Small intestine (tissue), 7 donors: Measurements from ENCODE around the gene GPR137B. TPM values are rescaled to one million over a fixed set of nuclear protein-coding genes. Genes with fewer than 3 reads are reported as not detected.

Experiments
- DNase-seq, 2 donors: peaks; one replicate each; pipeline versions ENCODE4 v3.0.0 to v3.0.0-alpha.2; 2013
- FAIRE-seq: peaks from 2 replicates; lab custom pipeline; 2012; peaks lifted over from hg19 to GRCh38; lab: Jason Lieb, UNC
- H3K27ac ChIP-seq, 3 donors: one replicate each; pipeline ENCODE4 v1.5.1; 2013; ENCODE audit warnings: low read length in 2 of 3, mild to moderate bottlenecking in 2 of 3, control low read depth in 1 of 3, inconsistent platforms in 1 of 3, low read depth in 1 of 3, moderate library complexity in 1 of 3
- H3K27me3 ChIP-seq, 3 donors: one replicate each; pipeline ENCODE4 v1.6.1; 2013; ENCODE audit warnings: low read length in 3 of 3, inconsistent platforms in 1 of 3; ENCODE audit not compliant: control insufficient read depth in 3 of 3, insufficient read depth in 3 of 3
- H3K36me3 ChIP-seq, 3 donors: one replicate each; pipeline ENCODE4 v1.6.1; 2013; ENCODE audit warnings: low read length in 3 of 3, inconsistent platforms in 1 of 3, low read depth in 1 of 3, mild to moderate bottlenecking in 1 of 3, moderate library complexity in 1 of 3; ENCODE audit not compliant: control insufficient read depth in 3 of 3, insufficient read depth in 2 of 3
- H3K4me1 ChIP-seq, 3 donors: one replicate each; pipeline ENCODE4 v1.6.1; 2013; ENCODE audit warnings: low read length in 2 of 3, inconsistent platforms in 1 of 3, low read depth in 1 of 3, mild to moderate bottlenecking in 1 of 3, moderate library complexity in 1 of 3; ENCODE audit not compliant: control insufficient read depth in 3 of 3, insufficient read depth in 2 of 3
- H3K4me3 ChIP-seq, 3 donors: one replicate each; pipeline ENCODE4 v1.5.1; 2013; ENCODE audit warnings: low read length in 3 of 3, control low read depth in 1 of 3, inconsistent platforms in 1 of 3, low read depth in 1 of 3, mild to moderate bottlenecking in 1 of 3, moderate library complexity in 1 of 3
- H3K9me3 ChIP-seq, 2 donors: one replicate each; pipeline ENCODE4 v1.6.1; 2013; ENCODE audit warnings: low read depth in 1 of 2, low read length in 1 of 2; ENCODE audit not compliant: control insufficient read depth in 2 of 2, insufficient read depth in 1 of 2
- WGBS, 3 donors: extraction: QIAGEN DNeasy Blood & Tissue Kit; methylation state at CpG; one replicate each; pipeline ENCODE4 v1.1.7; 2013; 5-methylcytosine and 5-hydroxymethylcytosine counted together
- polyA plus RNA-seq, 4 donors: library from polyadenylated mRNA; stranded (reverse) in 3 of 4; unstranded in 1 of 4; fragments of 200-250 nt in 3 of 4; fragments of 120-200 nt in 1 of 4; gene quantifications; one replicate each; pipeline versions ENCODE4 v1.2.1 to v1.2.3, GENCODE V29; 2013
- donor health status: healthy with polysubstance abuse.
- donor health status: control.
- donor health status: control.
- donor health status: Bipolar disorder and iron deficiency.
- donor health status: healthy.

The GPR137B gene
- polyA plus RNA-seq, 4 donors: 2.0 to 8.2 (median 5.7) TPM

DNA sequence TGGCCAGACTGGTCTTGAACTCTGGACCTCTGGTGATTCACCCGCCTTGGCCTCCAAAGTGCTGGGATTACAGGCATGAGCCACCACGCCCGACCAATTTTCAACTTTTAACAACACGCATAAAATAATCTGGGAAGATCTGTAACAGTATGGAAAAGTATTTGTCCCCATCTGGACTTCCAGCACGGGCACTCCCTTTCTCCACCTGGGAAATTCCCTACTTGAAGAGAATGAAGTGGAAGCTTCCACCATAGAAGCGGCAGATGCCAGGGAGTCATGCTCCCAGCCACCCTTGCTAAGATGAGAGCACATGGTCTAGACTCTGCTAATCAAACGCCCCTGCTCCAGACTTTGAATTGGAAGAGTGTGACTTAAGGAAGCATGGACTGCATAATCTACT, 9.0 kb upstream of the GPR137B start:
- H3K4me1 ChIP-seq: no peaks in the 10 kb centered on the region
- 51 to 74% (median 63%) methylated on average over 7 of the region's 7 CpGs for WGBS, 3 donors
- H3K4me3 ChIP-seq: no peak overlapping the region
- no peak overlapping the region for H3K27ac ChIP-seq
- no peak for FAIRE-seq
- H3K9me3 ChIP-seq: peaks cover 0 to 3% of the 10 kb centered on the region in 2 donors
- no peak for DNase-seq
- peaks cover 0 to 10% (median 0%) of the 10 kb centered on the region in 3 donors for H3K27me3 ChIP-seq
- no peaks in the 10 kb centered on the region for H3K36me3 ChIP-seq

DNA sequence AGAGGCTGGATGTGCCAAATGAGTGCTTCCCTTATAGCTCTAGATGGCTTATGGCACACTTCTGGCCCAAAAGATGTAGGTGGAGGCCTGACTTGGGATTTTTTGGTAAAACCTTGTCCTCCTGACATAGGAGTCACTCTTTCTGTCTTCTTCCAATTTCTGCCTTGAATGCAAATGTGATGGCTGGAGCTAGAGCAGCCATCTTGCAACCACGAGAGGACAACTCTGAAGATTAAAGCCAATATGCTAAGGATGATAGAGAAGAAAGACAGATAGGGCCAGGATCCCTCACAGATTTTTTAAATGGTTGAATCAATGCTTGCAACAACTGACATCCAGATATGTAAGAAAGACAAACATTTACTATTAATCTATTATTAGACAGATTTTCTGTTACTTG, 8.5 kb upstream of the GPR137B start:
- H3K9me3 ChIP-seq: peaks cover 0 to 3% of the 10 kb centered on the region in 2 donors

GRCh38 chr1:236137285-236137852, 5.0 kb upstream of the GPR137B start:
- Histone ChIP-seq H3K4me3 (no peak overlapping the region), H3K36me3 (no peaks in the 10 kb centered on the region), H3K27ac (no peak overlapping the region), H3K4me1 (peaks cover 0 to 14% (median 0%) of the 10 kb centered on the region in 3 donors), H3K27me3 (peaks cover 0 to 38% (median 0%) of the 10 kb centered on the region in 3 donors), H3K9me3 (peaks cover 0 to 3% of the 10 kb centered on the region in 2 donors)
- FAIRE-seq (no peak), DNase-seq (no peak)
- WGBS, 3 donors: 91 to 95% (median 94%) methylated on average over 4 of the region's 4 CpGs

More for the DNA sequence above, 8.5 kb upstream of the GPR137B start:
- H3K4me3 ChIP-seq: no peak overlapping the region
- no peaks in the 10 kb centered on the region for H3K36me3 ChIP-seq
- H3K27me3 ChIP-seq: peaks cover 0 to 14% (median 0%) of the 10 kb centered on the region in 3 donors
- FAIRE-seq (no peak), DNase-seq (no peak)
- H3K27ac ChIP-seq: no peak overlapping the region
- 82 to 91% (median 88%) methylated on average over 1 of the region's 1 CpG for WGBS, 3 donors
- no peaks in the 10 kb centered on the region for H3K4me1 ChIP-seq

DNA sequence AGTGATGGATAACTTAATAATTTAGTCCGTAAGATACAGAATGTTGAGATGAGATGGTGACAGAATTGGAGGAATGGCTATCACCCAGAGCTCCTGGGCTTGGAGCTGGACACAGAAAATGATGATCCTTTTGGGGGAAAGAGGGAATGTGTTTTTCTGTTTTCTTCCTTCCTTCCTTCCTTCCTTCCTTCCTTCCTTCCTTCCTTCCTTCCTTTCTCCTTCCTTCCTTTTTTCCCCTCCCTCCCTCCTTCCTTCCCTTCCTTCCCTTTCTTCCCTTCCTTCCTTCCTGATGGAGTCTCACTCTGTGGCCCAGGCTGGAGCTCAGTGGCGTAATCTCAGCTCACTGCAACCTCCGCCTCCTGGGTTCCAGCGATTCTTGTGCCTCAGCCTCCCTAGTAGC, 2.8 kb upstream of the GPR137B start:
- no peak overlapping the region for H3K27ac ChIP-seq
- no peak overlapping the region for H3K4me3 ChIP-seq
- DNase-seq (no peak), FAIRE-seq (no peak)
- H3K9me3 ChIP-seq: no peaks in the 10 kb centered on the region
- H3K27me3 ChIP-seq: peaks cover 0 to 36% (median 0%) of the 10 kb centered on the region in 3 donors
- 92 to 95% (median 94%) methylated on average over 4 of the region's 4 CpGs for WGBS, 3 donors
- H3K36me3 ChIP-seq: no peaks in the 10 kb centered on the region
- peaks cover 0 to 20% (median 2%) of the 10 kb centered on the region in 3 donors for H3K4me1 ChIP-seq

DNA sequence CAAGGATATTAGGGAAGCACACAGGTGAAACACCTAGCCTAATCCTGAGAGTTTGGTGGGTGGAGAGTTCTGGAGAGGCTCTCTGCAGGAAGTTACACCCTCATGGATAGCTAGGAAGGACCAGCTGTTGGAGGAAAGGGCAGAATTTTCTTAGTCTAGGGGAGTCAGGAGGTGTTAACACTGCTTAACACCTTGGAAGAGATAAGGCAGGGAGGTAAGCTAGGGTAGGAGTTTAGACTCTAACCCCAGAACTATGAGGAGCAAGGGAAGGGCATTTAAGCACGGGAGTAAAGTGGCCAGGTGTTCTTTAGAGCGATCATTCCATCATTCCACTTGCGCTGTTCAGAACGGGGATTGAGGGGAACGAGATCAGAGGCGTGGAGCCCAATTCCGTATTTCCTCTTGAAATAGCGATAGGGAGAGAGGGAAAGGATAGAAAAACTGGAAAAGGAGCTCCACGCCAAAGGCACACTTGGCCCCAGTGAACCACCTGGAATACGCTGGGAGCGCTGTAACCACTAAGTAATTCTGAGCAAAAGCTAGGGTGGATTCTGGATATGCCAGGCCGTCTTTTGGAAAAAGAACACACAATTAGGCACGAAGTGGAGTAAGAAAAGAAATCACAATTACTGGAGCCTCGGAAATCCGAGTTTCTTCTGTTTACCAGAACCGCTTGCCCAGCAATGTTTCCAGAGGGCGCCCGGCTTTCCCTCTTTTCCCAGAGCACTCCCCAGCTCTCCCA, 1.5 kb upstream of the GPR137B start:
- H3K27me3 ChIP-seq: peaks cover 0 to 33% (median 0%) of the 10 kb centered on the region in 3 donors
- peaks cover 0 to 20% (median 2%) of the 10 kb centered on the region in 3 donors for H3K4me1 ChIP-seq
- H3K4me3 ChIP-seq: peak overlapping the region in 2 of 3 donors; percentile 41 to 82
- FAIRE-seq (no peak), DNase-seq (peak in 1 of 2 donors; percentile 58)
- no peaks in the 10 kb centered on the region for H3K9me3 ChIP-seq
- 5 to 17% (median 13%) methylated on average over 18 of the region's 18 CpGs for WGBS, 3 donors
- no peak overlapping the region for H3K27ac ChIP-seq
- no peaks in the 10 kb centered on the region for H3K36me3 ChIP-seq

DNA sequence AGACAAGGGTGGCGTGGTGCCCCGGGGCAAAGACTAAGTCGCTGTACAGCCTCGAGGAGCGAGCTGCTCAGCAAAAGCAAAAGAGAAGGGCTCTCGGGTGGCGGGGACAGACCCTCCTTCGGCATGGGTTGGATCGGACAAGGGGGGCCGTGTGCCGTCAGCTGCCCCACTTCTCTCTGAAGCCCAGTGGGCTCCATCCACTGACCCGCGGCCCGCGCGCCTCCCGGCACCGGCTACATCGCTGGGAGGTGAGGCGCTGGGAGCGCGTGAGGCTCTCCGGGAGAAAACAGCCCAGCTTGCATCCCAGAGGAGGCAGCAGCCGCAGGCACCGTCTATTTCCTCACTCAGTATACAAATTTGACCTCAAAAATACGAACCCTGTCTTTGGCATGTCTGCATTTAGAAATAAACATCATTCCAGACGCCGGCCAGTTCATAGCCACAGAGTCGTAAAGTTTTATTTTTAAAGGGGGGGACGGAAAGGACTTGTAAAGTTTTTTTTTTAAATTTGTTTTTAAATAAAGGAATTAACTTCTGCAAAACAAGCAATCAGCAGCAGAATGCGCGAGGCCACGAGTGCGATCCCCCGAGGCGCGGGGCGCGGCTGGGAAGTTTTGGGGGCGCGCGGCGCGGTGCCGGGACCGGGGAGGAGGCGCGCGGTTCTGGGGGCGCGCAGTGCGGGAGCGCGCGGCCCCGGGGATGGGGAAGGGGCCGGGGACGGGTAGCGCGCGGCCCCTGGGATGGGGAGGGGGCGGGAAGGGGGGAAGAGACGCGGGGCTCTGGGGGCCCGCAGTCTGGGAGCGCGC, 689 bp upstream of the GPR137B start:
- Histone ChIP-seq H3K27ac (no peak overlapping the region), H3K36me3 (peaks cover 0 to 4% (median 0%) of the 10 kb centered on the region in 3 donors), H3K9me3 (no peaks in the 10 kb centered on the region), H3K27me3 (peaks cover 0 to 33% (median 0%) of the 10 kb centered on the region in 3 donors), H3K4me1 (peaks cover 0 to 20% (median 2%) of the 10 kb centered on the region in 3 donors), H3K4me3 (peak overlapping the region; percentile 41 to 82 (median 69))
- no peak for FAIRE-seq
- WGBS, 3 donors: 0 to 1% (median 1%) methylated on average over 47 to 67 of the region's 67 CpGs
- DNase-seq: peak; percentile 67 to 68

- H3K27ac ChIP-seq: peak overlapping the region in 1 of 3 donors; percentile 17
- H3K27me3 ChIP-seq: peaks cover 0 to 29% (median 0%) of the 10 kb centered on the region in 3 donors
- peak overlapping the region; percentile 46 to 82 (median 69) for H3K4me3 ChIP-seq
- WGBS, 3 donors: 4 to 15% (median 13%) methylated on average over 31 to 39 of the region's 39 CpGs
- DNase-seq (peak; percentile 35 to 69), FAIRE-seq (no peak)
- peaks cover 0 to 7% (median 0%) of the 10 kb centered on the region in 3 donors for H3K36me3 ChIP-seq
- no peaks in the 10 kb centered on the region for H3K9me3 ChIP-seq
- H3K4me1 ChIP-seq: peaks cover 0 to 20% (median 5%) of the 10 kb centered on the region in 3 donors
Measured at GRCh38 chr1:236143104-236143948, 987 bp downstream of the GPR137B start.
